GM19025 (cell line): Measurements from ENCODE around the gene RPTOR.

Source experiments
- ATAC-seq: cut with Tn5 transposase; IDR thresholded peaks from one replicate; pipeline ENCODE4 v1.9.1; 2021; ENCODE audit warnings: mild to moderate bottlenecking, low read depth, moderate library complexity; ENCODE audit not compliant: unreplicated experiment

RPTOR gene

GRCh38 chr17:80971704-80972304 lies 427.2 kb downstream of the RPTOR start:
- no peak for ATAC-seq

- ATAC-seq: no peak
These were observed 432.1 kb downstream of the RPTOR start for GRCh38 chr17:80976701-80977100.

- ATAC-seq: no peak
These were observed 432.5 kb downstream of the RPTOR start for GRCh38 chr17:80977172-80977571.

GRCh38 chr17:80978499-80979497 lies 434.2 kb downstream of the RPTOR start:
- no peak for ATAC-seq

GRCh38 chr17:80979547-80980378 lies 435.1 kb downstream of the RPTOR start:
- no peak for ATAC-seq

- ATAC-seq: no peak
These were observed 435.9 kb downstream of the RPTOR start for GRCh38 chr17:80980397-80981061.

GRCh38 chr17:80981062-80981902 lies 436.6 kb downstream of the RPTOR start:
- ATAC-seq: no peak

GRCh38 chr17:80981929-80982425 lies 437.3 kb downstream of the RPTOR start:
- no peak for ATAC-seq

- no peak for ATAC-seq
These were observed 437.9 kb downstream of the RPTOR start for GRCh38 chr17:80982426-80982974.

- no peak for ATAC-seq
These were observed 438.9 kb downstream of the RPTOR start for GRCh38 chr17:80983545-80983944.

GRCh38 chr17:80984749-80985148 lies 440.1 kb downstream of the RPTOR start:
- ATAC-seq: no peak

- no peak for ATAC-seq
These were observed 441.4 kb downstream of the RPTOR start for GRCh38 chr17:80986046-80986445.

GRCh38 chr17:80986816-80987475 lies 442.3 kb downstream of the RPTOR start:
- no peak for ATAC-seq

GRCh38 chr17:80987941-80988461 lies 443.4 kb downstream of the RPTOR start:
- ATAC-seq: no peak

GRCh38 chr17:80989586-80989913 lies 444.9 kb downstream of the RPTOR start:
- ATAC-seq: no peak

GRCh38 chr17:80990921-80991644 lies 446.4 kb downstream of the RPTOR start:
- no peak for ATAC-seq

GRCh38 chr17:80991645-80992076 lies 447.0 kb downstream of the RPTOR start, which contains the start of gene CHMP6:
TSS of gene CHMP6 (plus strand) at chr17:80991841. CDS start at chr17:80991919, 78 bp downstream.
- ATAC-seq: no peak
